22Rv1 (cell line): Measurements from ENCODE around the gene IL25.

Experiments used
- ZFX ChIP-seq: fragments of 450-650 bp; IDR thresholded peaks from 2 replicates; pipeline ENCODE4 v1.6.1; 2017; ENCODE audit warnings: antibody characterized with exemption, borderline replicate concordance
- TF ChIP-seq, protein P1 (sequence below): fragments of 450-650 bp; IDR thresholded peaks from 2 replicates; pipeline ENCODE4 v1.5.1; 2017; ENCODE audit warnings: mild to moderate bottlenecking

DNA sequence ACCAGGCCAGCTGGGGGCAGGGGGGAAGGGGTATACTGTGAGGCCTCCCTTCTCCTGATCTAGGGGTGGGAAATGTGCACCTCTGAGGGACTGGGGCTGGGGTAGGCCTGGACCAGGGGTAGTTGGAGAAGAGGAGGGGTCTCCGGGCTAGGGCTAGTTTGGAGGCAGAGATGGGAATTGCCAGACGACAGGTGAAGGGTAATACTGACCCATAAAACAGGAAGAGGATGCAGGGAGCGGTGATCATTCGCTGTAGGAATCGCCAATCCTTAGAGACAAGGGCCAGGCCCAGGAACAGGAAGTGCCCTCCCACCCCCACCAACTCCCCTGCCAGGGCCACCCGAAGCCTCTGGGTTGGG is 24.3 kb upstream of the IL25 start:
- TF ChIP-seq, protein P1, sequence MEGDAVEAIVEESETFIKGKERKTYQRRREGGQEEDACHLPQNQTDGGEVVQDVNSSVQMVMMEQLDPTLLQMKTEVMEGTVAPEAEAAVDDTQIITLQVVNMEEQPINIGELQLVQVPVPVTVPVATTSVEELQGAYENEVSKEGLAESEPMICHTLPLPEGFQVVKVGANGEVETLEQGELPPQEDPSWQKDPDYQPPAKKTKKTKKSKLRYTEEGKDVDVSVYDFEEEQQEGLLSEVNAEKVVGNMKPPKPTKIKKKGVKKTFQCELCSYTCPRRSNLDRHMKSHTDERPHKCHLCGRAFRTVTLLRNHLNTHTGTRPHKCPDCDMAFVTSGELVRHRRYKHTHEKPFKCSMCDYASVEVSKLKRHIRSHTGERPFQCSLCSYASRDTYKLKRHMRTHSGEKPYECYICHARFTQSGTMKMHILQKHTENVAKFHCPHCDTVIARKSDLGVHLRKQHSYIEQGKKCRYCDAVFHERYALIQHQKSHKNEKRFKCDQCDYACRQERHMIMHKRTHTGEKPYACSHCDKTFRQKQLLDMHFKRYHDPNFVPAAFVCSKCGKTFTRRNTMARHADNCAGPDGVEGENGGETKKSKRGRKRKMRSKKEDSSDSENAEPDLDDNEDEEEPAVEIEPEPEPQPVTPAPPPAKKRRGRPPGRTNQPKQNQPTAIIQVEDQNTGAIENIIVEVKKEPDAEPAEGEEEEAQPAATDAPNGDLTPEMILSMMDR: no peak
- TF ChIP-seq ZFX: no peak
